HCT116 (cell line): Measurements from ENCODE around the gene C1orf174.

Experiments
- ELF1 ChIP-seq: IDR thresholded peaks from 2 replicates; pipeline ENCODE4 v1.6.1; 2012; ENCODE audit warnings: low read depth, borderline replicate concordance
- EZH2 ChIP-seq: fragments of 200-600 bp; sonication (generic); IDR thresholded peaks from 2 replicates; pipeline ENCODE4 v1.6.1; 2017; ENCODE audit warnings: antibody characterized with exemption, mixed run types
- EZH2phosphoT487 ChIP-seq: fragments of 200-600 bp; IDR thresholded peaks from 2 replicates; pipeline ENCODE4 v1.6.1; 2018; ENCODE audit warnings: antibody characterized with exemption, borderline replicate concordance
- POLR2A ChIP-seq: IDR thresholded peaks from 2 replicates; pipeline ENCODE4 v1.7.0; 2011; ENCODE audit warnings: borderline replicate concordance; ENCODE audit not compliant: insufficient read depth, insufficient read length; ENCODE audit errors: extremely low read depth
- POLR2AphosphoS5 ChIP-seq: IDR thresholded peaks from 2 replicates; pipeline ENCODE4 v1.6.1; 2011; ENCODE audit warnings: mild to moderate bottlenecking, low read depth, low read length, moderate library complexity
- SP1 ChIP-seq: IDR thresholded peaks from 2 replicates; pipeline ENCODE4 v1.6.1; 2012; ENCODE audit warnings: low read depth
- TCF7L2 ChIP-seq: IDR thresholded peaks from 2 replicates; pipeline ENCODE4 v1.7.0; 2011; ENCODE audit warnings: borderline replicate concordance, inconsistent platforms; ENCODE audit not compliant: insufficient read depth, insufficient read length; ENCODE audit errors: extremely low read depth
- YY1 ChIP-seq: IDR thresholded peaks from 2 replicates; pipeline ENCODE4 v1.6.1; 2011; ENCODE audit warnings: low read length, low read depth, moderate library complexity, mild to moderate bottlenecking; ENCODE audit not compliant: insufficient replicate concordance; ENCODE audit errors: extremely low read depth
- ZFX ChIP-seq: fragments of 450-650 bp; IDR thresholded peaks from 2 replicates; pipeline ENCODE4 v1.6.1; 2017
- TF ChIP-seq, protein P1 (sequence below), 3 experiments: fragments of 200-600 bp in 1 of 3; sonication (generic) in 1 of 3; IDR thresholded peaks in 2 of 3; conservative IDR thresholded peaks in 1 of 3; 2 replicates each; pipeline ENCODE4 v1.5.1; 2012 to 2017; ENCODE audit warnings: low read depth in 2 of 3, low read length in 2 of 3, antibody characterized with exemption in 1 of 3, borderline replicate concordance in 1 of 3, control low read depth in 1 of 3, mild to moderate bottlenecking in 1 of 3, mixed read lengths in 1 of 3, mixed run types in 1 of 3, moderate library complexity in 1 of 3; ENCODE audit not compliant: insufficient read depth in 1 of 3
- TF ChIP-seq, protein P2 (sequence below): IDR thresholded peaks from 2 replicates; pipeline ENCODE4 v1.6.1; 2011; ENCODE audit warnings: mild to moderate bottlenecking, low read length, moderate library complexity; ENCODE audit not compliant: insufficient replicate concordance; ENCODE audit errors: extremely low read depth
- TF ChIP-seq, protein P3 (sequence below): IDR thresholded peaks from 2 replicates; pipeline ENCODE4 v1.6.1; 2012; ENCODE audit warnings: low read depth
- TF ChIP-seq, protein P4 (sequence below): IDR thresholded peaks from 2 replicates; pipeline ENCODE4 v1.6.1; 2012

DNA sequence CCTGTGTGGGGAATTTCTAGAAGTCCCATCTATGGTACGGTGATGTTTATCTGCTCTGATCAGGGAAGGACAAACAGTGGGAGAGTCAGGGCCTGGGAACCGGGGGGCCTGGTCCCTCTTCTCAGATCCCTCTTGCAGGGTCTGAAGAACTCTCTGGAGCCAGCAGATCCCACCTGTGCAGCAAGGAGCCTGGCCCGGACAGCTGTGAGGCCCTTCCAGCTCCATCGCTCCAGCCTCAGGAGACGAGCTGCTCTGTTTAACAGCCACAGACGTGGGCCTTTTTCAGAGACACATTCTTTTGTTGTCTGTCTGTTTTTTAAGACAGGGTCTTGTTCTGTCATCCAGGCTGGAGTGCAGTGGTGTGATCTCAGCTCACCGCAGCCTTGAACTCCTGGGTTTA is 14.5 kb downstream of the C1orf174 start:
- TF ChIP-seq, protein P1, sequence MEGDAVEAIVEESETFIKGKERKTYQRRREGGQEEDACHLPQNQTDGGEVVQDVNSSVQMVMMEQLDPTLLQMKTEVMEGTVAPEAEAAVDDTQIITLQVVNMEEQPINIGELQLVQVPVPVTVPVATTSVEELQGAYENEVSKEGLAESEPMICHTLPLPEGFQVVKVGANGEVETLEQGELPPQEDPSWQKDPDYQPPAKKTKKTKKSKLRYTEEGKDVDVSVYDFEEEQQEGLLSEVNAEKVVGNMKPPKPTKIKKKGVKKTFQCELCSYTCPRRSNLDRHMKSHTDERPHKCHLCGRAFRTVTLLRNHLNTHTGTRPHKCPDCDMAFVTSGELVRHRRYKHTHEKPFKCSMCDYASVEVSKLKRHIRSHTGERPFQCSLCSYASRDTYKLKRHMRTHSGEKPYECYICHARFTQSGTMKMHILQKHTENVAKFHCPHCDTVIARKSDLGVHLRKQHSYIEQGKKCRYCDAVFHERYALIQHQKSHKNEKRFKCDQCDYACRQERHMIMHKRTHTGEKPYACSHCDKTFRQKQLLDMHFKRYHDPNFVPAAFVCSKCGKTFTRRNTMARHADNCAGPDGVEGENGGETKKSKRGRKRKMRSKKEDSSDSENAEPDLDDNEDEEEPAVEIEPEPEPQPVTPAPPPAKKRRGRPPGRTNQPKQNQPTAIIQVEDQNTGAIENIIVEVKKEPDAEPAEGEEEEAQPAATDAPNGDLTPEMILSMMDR (IDR thresholded peaks at IDR 0.05 in 2 of 3, conservative IDR thresholded peaks at IDR 0.05 in 1 of 3; ENCODE audit: borderline replicate concordance in 1 of 3, insufficient read depth in 1 of 3, low read depth in 2 of 3, low read length in 2 of 3), result no peak
- no peak for TF ChIP-seq YY1
- TF ChIP-seq, protein P2, sequence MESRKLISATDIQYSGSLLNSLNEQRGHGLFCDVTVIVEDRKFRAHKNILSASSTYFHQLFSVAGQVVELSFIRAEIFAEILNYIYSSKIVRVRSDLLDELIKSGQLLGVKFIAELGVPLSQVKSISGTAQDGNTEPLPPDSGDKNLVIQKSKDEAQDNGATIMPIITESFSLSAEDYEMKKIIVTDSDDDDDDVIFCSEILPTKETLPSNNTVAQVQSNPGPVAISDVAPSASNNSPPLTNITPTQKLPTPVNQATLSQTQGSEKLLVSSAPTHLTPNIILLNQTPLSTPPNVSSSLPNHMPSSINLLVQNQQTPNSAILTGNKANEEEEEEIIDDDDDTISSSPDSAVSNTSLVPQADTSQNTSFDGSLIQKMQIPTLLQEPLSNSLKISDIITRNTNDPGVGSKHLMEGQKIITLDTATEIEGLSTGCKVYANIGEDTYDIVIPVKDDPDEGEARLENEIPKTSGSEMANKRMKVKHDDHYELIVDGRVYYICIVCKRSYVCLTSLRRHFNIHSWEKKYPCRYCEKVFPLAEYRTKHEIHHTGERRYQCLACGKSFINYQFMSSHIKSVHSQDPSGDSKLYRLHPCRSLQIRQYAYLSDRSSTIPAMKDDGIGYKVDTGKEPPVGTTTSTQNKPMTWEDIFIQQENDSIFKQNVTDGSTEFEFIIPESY, result no peak
- TF ChIP-seq ZFX, result no peak
- no peak for TF ChIP-seq TCF7L2
- no peak for TF ChIP-seq EZH2
- TF ChIP-seq, protein P3, sequence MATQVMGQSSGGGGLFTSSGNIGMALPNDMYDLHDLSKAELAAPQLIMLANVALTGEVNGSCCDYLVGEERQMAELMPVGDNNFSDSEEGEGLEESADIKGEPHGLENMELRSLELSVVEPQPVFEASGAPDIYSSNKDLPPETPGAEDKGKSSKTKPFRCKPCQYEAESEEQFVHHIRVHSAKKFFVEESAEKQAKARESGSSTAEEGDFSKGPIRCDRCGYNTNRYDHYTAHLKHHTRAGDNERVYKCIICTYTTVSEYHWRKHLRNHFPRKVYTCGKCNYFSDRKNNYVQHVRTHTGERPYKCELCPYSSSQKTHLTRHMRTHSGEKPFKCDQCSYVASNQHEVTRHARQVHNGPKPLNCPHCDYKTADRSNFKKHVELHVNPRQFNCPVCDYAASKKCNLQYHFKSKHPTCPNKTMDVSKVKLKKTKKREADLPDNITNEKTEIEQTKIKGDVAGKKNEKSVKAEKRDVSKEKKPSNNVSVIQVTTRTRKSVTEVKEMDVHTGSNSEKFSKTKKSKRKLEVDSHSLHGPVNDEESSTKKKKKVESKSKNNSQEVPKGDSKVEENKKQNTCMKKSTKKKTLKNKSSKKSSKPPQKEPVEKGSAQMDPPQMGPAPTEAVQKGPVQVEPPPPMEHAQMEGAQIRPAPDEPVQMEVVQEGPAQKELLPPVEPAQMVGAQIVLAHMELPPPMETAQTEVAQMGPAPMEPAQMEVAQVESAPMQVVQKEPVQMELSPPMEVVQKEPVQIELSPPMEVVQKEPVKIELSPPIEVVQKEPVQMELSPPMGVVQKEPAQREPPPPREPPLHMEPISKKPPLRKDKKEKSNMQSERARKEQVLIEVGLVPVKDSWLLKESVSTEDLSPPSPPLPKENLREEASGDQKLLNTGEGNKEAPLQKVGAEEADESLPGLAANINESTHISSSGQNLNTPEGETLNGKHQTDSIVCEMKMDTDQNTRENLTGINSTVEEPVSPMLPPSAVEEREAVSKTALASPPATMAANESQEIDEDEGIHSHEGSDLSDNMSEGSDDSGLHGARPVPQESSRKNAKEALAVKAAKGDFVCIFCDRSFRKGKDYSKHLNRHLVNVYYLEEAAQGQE, result no peak
- no peak for TF ChIP-seq EZH2phosphoT487
- TF ChIP-seq ELF1, result no peak
- no peak for TF ChIP-seq POLR2A
- TF ChIP-seq SP1, result no peak
- no peak for TF ChIP-seq POLR2AphosphoS5
- TF ChIP-seq, protein P4, sequence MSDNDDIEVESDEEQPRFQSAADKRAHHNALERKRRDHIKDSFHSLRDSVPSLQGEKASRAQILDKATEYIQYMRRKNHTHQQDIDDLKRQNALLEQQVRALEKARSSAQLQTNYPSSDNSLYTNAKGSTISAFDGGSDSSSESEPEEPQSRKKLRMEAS, result no peak
